CD14-positive monocyte (primary cell): Measurements from ENCODE around the gene NLN. TPM values are rescaled to one million over a fixed set of nuclear protein-coding genes. Genes with fewer than 3 reads are reported as not detected.

Source experiments
- DNase-seq, 3 donors: peaks; one replicate each; pipeline ENCODE4 v3.0.0-alpha.2; 2011 to 2022
- H2AFZ ChIP-seq: 2 replicates; pipeline ENCODE4 v1.6.0; 2012; ENCODE audit warnings: mild to moderate bottlenecking, low read depth, low read length, inconsistent platforms; ENCODE audit not compliant: insufficient read depth, poor library complexity, severe bottlenecking
- H3K27ac ChIP-seq, 2 donors: 1 replicate in 1 of 2; 2 replicates in 1 of 2; pipeline ENCODE4 v1.5.1; 2012 to 2013; ENCODE audit warnings: low read length in 2 of 2, control low read depth in 1 of 2, inconsistent platforms in 1 of 2, low read depth in 1 of 2, mild to moderate bottlenecking in 1 of 2
- H3K27me3 ChIP-seq, 2 donors: one replicate each; pipeline versions ENCODE4 v1.6.0 to v1.6.1; 2011 to 2013; ENCODE audit warnings: low read length in 2 of 2; ENCODE audit not compliant: control insufficient read depth in 2 of 2, insufficient read depth in 2 of 2
- H3K36me3 ChIP-seq, 2 donors: replicated peaks in 1 of 2; 1 replicate in 1 of 2; 2 replicates in 1 of 2; pipeline versions ENCODE4 v1.5.1 to v1.6.1; 2012 to 2013; ENCODE audit warnings: low read length in 2 of 2, control low read depth in 1 of 2, inconsistent platforms in 1 of 2, mild to moderate bottlenecking in 1 of 2; ENCODE audit not compliant: insufficient read depth in 2 of 2, control insufficient read depth in 1 of 2
- H3K4me1 ChIP-seq, 2 donors: 1 replicate in 1 of 2; 2 replicates in 1 of 2; pipeline versions ENCODE4 v1.5.1 to v1.6.1; 2012 to 2013; ENCODE audit warnings: low read length in 2 of 2, control low read depth in 1 of 2, inconsistent platforms in 1 of 2, mild to moderate bottlenecking in 1 of 2, moderate library complexity in 1 of 2; ENCODE audit not compliant: insufficient read depth in 2 of 2, control insufficient read depth in 1 of 2
- H3K4me2 ChIP-seq: replicated peaks from 2 replicates; pipeline ENCODE3; 2012; ENCODE audit warnings: low read length, moderate library complexity, mild to moderate bottlenecking; ENCODE audit not compliant: poor library complexity, severe bottlenecking; ENCODE audit errors: extremely low read depth
- H3K4me3 ChIP-seq, 3 experiments: fragments of 200-600 bp in 1 of 3; sonication (generic) in 1 of 3; replicated peaks in 1 of 3; 1 replicate in 2 of 3; 2 replicates in 1 of 3; pipeline ENCODE4 v1.5.1; 2011 to 2013; ENCODE audit warnings: low read length in 3 of 3, mild to moderate bottlenecking in 3 of 3, control low read depth in 2 of 3, low read depth in 2 of 3, inconsistent platforms in 1 of 3, moderate library complexity in 1 of 3
- H3K79me2 ChIP-seq: 2 replicates; pipeline ENCODE4 v1.6.0; 2012; ENCODE audit warnings: mild to moderate bottlenecking, control low read depth, inconsistent platforms, low read length, moderate library complexity; ENCODE audit not compliant: insufficient read depth
- H3K9ac ChIP-seq: 2 replicates; pipeline ENCODE4 v1.6.0; 2017; ENCODE audit warnings: low read length, mild to moderate bottlenecking; ENCODE audit not compliant: insufficient read depth, poor library complexity, severe bottlenecking
- H3K9me3 ChIP-seq, 2 donors: replicated peaks in 1 of 2; 1 replicate in 1 of 2; 2 replicates in 1 of 2; pipeline versions ENCODE4 v1.5.1 to v1.6.1; 2012 to 2013; ENCODE audit warnings: low read length in 2 of 2, control low read depth in 1 of 2; ENCODE audit not compliant: control insufficient read depth in 1 of 2, insufficient read depth in 1 of 2
- H4K20me1 ChIP-seq: 2 replicates; pipeline ENCODE4 v1.6.0; 2012; ENCODE audit warnings: mild to moderate bottlenecking, low read length, control low read depth, moderate library complexity; ENCODE audit not compliant: insufficient read depth
- H3K27ac Mint-ChIP-seq, 7 donors: one replicate each; pipeline ENCODE4 v1.8.0; 2020; ENCODE audit warnings: mild to moderate bottlenecking in 7 of 7, mixed read lengths in 7 of 7, moderate library complexity in 6 of 7, inconsistent platforms in 2 of 7
- H3K27me3 Mint-ChIP-seq, 3 donors: one replicate each; pipeline ENCODE4 v1.8.0; 2021 to 2022; ENCODE audit warnings: low read depth in 3 of 3, mild to moderate bottlenecking in 3 of 3, mixed read lengths in 3 of 3, moderate library complexity in 3 of 3, inconsistent platforms in 1 of 3
- H3K36me3 Mint-ChIP-seq, 2 donors: one replicate each; pipeline ENCODE4 v1.8.0; 2020; ENCODE audit warnings: mixed read lengths in 2 of 2, inconsistent platforms in 1 of 2, mild to moderate bottlenecking in 1 of 2
- H3K4me1 Mint-ChIP-seq: one replicate; pipeline ENCODE4 v1.8.0; 2020; ENCODE audit warnings: mild to moderate bottlenecking, mixed read lengths
- H3K4me3 Mint-ChIP-seq, 2 donors: one replicate each; pipeline ENCODE4 v1.8.0; 2020; ENCODE audit warnings: mild to moderate bottlenecking in 2 of 2, mixed read lengths in 2 of 2, moderate library complexity in 1 of 2
- H3K9me3 Mint-ChIP-seq, 7 donors: one replicate each; pipeline ENCODE4 v1.8.0; 2020 to 2022; ENCODE audit warnings: mixed read lengths in 7 of 7, mild to moderate bottlenecking in 6 of 7, moderate library complexity in 6 of 7, inconsistent platforms in 2 of 7
- WGBS: methylation state at CpG from one replicate; pipeline ENCODE4 v1.1.5; 2013; ENCODE audit warnings: missing lambda C conversion rate; ENCODE audit not compliant: insufficient coverage; 5-methylcytosine and 5-hydroxymethylcytosine counted together
- intact Hi-C, 2 donors: fragments of 100-400 bp; cut with micrococcal nuclease; formaldehyde crosslinking; loops; one replicate each; pipeline versions ENCODE4 v1.15.0 to v1.15.1; 2023
- polyA plus RNA-seq, 3 donors: library from polyadenylated mRNA; depleted of rRNA in 1 of 3; unstranded in 2 of 3; stranded (reverse) in 1 of 3; fragments of 300-500 nt in 2 of 3; fragments of >200 nt in 1 of 3; fragmentation: Illumina TruSeq in 2 of 3; gene quantifications; 1 replicate in 2 of 3; 2 replicates in 1 of 3; pipeline ENCODE4 v1.2.3, GENCODE V29; 2012 to 2021
- TF ChIP-seq, protein P1 (sequence below): fragments of 200-600 bp; IDR thresholded peaks from one replicate; pipeline ENCODE4 v1.8.0; 2022; ENCODE audit warnings: antibody characterized with exemption, mild to moderate bottlenecking

Gene NLN
- polyA plus RNA-seq, 3 donors: 8.7 to 39.2 (median 17.7) TPM

DNA sequence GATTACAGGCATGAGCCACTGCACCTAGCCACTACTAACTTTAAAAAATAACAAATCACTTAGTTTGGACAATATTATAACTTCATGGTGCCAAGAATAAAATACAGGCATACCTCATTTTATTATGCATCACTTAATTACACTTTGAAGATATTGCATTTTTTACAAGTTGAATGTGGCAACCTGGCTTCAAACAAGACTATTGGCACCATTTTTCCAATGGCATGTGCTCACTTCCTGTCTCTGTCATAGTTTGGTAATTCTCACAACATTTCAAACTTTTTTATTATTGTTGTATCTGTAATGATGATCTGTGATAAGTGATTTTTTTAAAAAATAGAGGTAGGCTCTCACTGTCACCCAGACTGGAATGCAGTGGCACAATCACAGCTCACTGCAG lies 154.5 kb downstream of the NLN start:
- H3K36me3 ChIP-seq: no peaks in the 10 kb centered on the region
- peaks cover 0 to 4% of the 10 kb centered on the region in 2 donors for H3K9me3 ChIP-seq
- Mint-ChIP-seq H3K27ac (peak overlapping the region in 1 of 7 donors; percentile 31), H3K9me3 (peaks cover 3 to 19% (median 11%) of the 10 kb centered on the region in 7 donors), H3K27me3 (no peaks in the 10 kb centered on the region), H3K36me3 (peaks cover 0 to 2% of the 10 kb centered on the region in 2 donors), H3K4me3 (no peak overlapping the region), H3K4me1 (peaks cover 7% of the 10 kb centered on the region)
- no peak overlapping the region for H3K27ac ChIP-seq
- no peak overlapping the region for H3K4me2 ChIP-seq
- DNase-seq: no peak
- no peak overlapping the region for H3K4me3 ChIP-seq
- TF ChIP-seq, protein P1, sequence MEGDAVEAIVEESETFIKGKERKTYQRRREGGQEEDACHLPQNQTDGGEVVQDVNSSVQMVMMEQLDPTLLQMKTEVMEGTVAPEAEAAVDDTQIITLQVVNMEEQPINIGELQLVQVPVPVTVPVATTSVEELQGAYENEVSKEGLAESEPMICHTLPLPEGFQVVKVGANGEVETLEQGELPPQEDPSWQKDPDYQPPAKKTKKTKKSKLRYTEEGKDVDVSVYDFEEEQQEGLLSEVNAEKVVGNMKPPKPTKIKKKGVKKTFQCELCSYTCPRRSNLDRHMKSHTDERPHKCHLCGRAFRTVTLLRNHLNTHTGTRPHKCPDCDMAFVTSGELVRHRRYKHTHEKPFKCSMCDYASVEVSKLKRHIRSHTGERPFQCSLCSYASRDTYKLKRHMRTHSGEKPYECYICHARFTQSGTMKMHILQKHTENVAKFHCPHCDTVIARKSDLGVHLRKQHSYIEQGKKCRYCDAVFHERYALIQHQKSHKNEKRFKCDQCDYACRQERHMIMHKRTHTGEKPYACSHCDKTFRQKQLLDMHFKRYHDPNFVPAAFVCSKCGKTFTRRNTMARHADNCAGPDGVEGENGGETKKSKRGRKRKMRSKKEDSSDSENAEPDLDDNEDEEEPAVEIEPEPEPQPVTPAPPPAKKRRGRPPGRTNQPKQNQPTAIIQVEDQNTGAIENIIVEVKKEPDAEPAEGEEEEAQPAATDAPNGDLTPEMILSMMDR: no peak
- peak overlapping the region; percentile 19 for H2AFZ ChIP-seq
- no peaks in the 10 kb centered on the region for H3K79me2 ChIP-seq
- H4K20me1 ChIP-seq: no peaks in the 10 kb centered on the region
- H3K4me1 ChIP-seq: peaks cover 6 to 7% of the 10 kb centered on the region in 2 donors
- intact Hi-C loops: no loop called here
- H3K27me3 ChIP-seq: no peaks in the 10 kb centered on the region
- no peak overlapping the region for H3K9ac ChIP-seq

DNA sequence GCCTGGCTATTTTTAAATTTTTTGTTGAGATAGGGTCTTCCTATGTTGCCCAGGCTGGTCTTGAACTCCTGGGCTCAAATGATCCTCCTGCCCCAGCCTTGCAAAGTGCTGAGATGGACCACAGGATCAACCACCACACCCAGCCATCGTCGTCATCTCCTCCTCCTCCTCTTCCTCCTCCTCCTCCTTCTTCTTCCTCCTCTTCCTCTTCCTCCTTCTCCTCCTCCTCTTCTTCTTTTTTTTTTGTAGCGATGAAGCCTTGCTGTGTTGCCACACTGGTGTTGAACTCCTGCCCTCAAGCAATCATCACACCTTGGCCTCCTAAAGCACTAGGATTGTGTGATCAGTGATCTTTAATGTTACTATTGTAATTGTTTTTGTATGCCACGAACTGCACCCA lies 155.0 kb downstream of the NLN start:
- peak overlapping the region in 2 of 7 donors; percentile 31 to 55 for H3K27ac Mint-ChIP-seq
- intact Hi-C loops: no loop called here

More for the DNA sequence above, 155.0 kb downstream of the NLN start:
- H2AFZ ChIP-seq: peak overlapping the region; percentile 19
- peaks cover 0 to 4% of the 10 kb centered on the region in 2 donors for H3K9me3 ChIP-seq
- H3K4me2 ChIP-seq: no peak overlapping the region
- WGBS: 23% methylated on average over 2 of the region's 4 CpGs
- Mint-ChIP-seq H3K4me3 (no peak overlapping the region), H3K36me3 (no peaks in the 10 kb centered on the region), H3K27me3 (no peaks in the 10 kb centered on the region), H3K4me1 (peaks cover 7% of the 10 kb centered on the region), H3K9me3 (peaks cover 0 to 16% (median 7%) of the 10 kb centered on the region in 7 donors)
- no peaks in the 10 kb centered on the region for H3K79me2 ChIP-seq
- H3K36me3 ChIP-seq: no peaks in the 10 kb centered on the region
- DNase-seq: no peak
- H3K9ac ChIP-seq: no peak overlapping the region
- H3K4me3 ChIP-seq: no peak overlapping the region
- no peaks in the 10 kb centered on the region for H3K27me3 ChIP-seq
- TF ChIP-seq, protein P1: no peak
- no peaks in the 10 kb centered on the region for H4K20me1 ChIP-seq
- H3K4me1 ChIP-seq: peaks cover 6 to 7% of the 10 kb centered on the region in 2 donors
- H3K27ac ChIP-seq: no peak overlapping the region

Other genes with a start within 250 kb of the NLN start
- under 1 TPM in 1 of 3 donors, not detected in 2; 0.01 TPM for gene ADAMTS6, start 240.3 kb upstream of the NLN start, polyA plus RNA-seq
- 1 to 10 TPM in 1 of 3 donors, under 1 TPM in 2; 0.27 to 1.8 (median 0.83) TPM for gene CENPK, start 159.0 kb upstream of the NLN start, polyA plus RNA-seq
- gene PPWD1, start 158.9 kb upstream of the NLN start, polyA plus RNA-seq: 10 to 100 TPM in 2 of 3 donors, 1 to 10 TPM in 1; 7.7 to 23.9 (median 12.3) TPM
- gene TRIM23, start 97.9 kb upstream of the NLN start, polyA plus RNA-seq: 1 to 10 TPM; 3.2 to 5.6 (median 3.3) TPM
- gene SHLD3, start 97.2 kb upstream of the NLN start, polyA plus RNA-seq: 1 to 10 TPM; 2.0 to 4.9 (median 2.6) TPM
- gene TRAPPC13, start 97.2 kb upstream of the NLN start, polyA plus RNA-seq: 10 to 100 TPM; 12.0 to 17.3 (median 14.9) TPM
- 10 to 100 TPM in 1 of 3 donors, 1 to 10 TPM in 2; 7.4 to 16.5 (median 7.6) TPM for gene SGTB, start 96 bp upstream of the NLN start, polyA plus RNA-seq
- gene ERBIN, start 204.4 kb downstream of the NLN start, polyA plus RNA-seq: 10 to 100 TPM; 25.2 to 43.3 (median 28.6) TPM